M059J (cell line): ENCODE measurements around the gene CADM3. TPM values are rescaled to one million over a fixed set of nuclear protein-coding genes. Genes with fewer than 3 reads are reported as not detected.

ENCODE experiments used
- DNase-seq: peaks from one replicate; pipeline ENCODE4 v3.0.0-alpha.2; 2012; ENCODE audit warnings: low read depth
- total RNA-seq: library from RNA; depleted of rRNA; stranded (reverse); fragments of >200 nt; shearing (Covaris generic); gene quantifications from 2 replicates; pipeline ENCODE4 v1.2.3, GENCODE V29; 2014

CADM3 gene
- total RNA-seq, 1 experiment from 2014 or later: 0.47 TPM

DNA sequence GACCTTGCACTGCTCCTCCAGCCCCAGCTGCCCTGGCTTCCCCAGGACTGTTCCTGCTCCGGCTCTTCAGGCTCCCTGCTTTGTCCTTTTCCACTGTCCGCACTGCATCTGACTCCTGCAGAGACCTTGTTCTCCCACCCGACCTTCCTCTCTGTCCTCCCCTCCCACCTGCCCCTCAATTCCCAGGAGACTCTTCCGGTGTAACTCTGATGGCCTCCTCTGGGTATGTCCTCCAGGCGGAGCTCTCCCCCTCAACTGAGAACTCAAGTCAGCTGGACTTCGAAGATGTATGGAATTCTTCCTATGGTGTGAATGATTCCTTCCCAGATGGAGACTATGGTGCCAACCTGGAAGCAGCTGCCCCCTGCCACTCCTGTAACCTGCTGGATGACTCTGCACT lies 33.8 kb downstream of the CADM3 start:
- no peak for DNase-seq

DNA sequence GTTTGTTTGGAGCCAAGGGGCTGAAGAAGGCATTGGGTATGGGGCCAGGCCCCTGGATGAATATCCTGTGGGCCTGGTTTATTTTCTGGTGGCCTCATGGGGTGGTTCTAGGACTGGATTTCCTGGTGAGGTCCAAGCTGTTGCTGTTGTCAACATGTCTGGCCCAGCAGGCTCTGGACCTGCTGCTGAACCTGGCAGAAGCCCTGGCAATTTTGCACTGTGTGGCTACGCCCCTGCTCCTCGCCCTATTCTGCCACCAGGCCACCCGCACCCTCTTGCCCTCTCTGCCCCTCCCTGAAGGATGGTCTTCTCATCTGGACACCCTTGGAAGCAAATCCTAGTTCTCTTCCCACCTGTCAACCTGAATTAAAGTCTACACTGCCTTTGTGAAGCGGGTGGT lies 34.7 kb downstream of the CADM3 start:
- DNase-seq: no peak

DNA sequence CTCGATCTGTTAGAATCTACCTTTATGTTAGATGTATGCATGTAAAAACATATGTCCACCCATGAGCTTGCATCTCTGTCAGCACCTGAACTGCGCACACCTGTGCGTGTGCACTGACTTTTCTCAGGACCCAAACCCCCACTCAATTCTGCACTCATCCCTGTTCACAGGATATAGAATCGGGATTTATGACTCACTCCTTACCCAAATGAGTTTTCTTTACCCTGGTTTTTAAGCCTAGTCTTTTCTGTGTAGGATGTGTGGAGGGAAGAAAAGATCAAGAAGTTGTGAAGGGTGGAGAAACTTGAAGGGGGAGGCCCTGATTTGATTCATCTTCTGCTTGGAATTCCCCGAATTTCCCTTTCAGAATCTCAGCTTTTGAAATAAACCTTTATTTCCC lies 35.7 kb downstream of the CADM3 start:
- no peak for DNase-seq

DNA sequence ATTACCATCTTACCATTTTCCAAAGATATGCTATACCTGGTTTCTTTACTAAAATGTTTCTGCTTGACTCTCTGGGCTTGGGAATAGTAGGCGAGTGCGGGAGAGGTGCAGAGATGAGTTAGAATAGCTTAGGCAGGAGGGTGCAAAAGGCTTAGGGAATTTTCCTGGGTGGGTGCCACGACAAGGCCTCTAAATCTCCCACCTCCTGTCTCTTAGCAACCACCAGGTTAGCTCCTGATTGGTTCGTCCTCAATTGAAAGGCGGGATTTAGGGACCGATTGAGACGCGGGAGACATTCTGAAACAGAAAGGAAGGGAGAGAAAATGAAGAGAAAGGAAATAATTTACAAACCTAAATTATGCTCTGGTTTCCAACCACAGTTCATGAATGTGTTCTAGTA lies 36.4 kb downstream of the CADM3 start:
- DNase-seq: no peak

DNA sequence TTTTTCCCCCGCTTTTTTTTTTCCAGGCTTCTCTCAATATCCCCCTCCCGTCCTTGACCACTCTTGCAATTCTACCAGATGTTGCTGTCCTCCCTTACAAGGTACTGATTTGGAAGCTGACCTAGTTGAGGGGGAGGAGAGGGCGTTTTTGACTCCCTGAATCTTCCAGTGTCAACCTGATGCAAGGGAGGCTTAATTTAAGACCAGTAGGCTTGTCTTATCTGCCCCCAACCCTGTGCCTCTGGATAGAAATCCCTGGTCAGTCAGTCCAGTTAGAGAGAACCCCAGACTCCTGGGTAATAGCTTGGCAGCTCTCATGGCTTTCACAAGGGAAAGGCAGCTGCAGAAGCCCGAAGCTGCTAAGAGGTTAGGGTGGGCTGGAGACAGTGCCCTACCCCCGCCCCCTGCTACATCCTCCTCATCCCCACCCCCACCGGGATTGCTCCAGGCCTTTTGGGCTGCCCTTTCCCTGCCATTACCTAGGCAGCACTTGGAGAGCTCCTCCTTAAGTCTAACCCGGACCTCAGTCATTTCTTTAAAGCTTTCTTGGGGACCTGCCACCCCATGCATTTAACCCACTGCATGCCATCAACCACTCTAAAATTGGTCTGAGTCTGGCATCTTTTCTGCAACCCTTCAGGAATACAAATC lies 36.9 kb downstream of the CADM3 start:
- DNase-seq: no peak

DNA sequence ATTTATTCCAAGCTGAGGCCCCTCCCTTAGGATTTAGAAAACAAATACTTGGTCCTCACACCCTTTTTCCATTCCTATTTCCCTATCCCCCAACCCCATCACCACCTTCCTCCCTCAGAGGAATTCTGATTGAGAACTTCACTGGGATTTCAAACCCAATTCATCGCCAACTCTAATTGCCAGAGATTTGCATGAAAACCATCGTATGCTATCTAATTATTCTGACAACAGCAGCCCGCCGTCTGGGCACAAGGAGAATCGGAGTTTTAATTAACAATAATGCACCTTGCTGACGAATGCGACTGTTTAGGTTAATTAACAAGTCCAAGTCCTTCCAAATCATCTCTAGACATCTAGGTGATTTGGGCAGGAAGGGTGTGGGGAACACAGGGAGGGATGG lies 37.6 kb downstream of the CADM3 start:
- DNase-seq: no peak

DNA sequence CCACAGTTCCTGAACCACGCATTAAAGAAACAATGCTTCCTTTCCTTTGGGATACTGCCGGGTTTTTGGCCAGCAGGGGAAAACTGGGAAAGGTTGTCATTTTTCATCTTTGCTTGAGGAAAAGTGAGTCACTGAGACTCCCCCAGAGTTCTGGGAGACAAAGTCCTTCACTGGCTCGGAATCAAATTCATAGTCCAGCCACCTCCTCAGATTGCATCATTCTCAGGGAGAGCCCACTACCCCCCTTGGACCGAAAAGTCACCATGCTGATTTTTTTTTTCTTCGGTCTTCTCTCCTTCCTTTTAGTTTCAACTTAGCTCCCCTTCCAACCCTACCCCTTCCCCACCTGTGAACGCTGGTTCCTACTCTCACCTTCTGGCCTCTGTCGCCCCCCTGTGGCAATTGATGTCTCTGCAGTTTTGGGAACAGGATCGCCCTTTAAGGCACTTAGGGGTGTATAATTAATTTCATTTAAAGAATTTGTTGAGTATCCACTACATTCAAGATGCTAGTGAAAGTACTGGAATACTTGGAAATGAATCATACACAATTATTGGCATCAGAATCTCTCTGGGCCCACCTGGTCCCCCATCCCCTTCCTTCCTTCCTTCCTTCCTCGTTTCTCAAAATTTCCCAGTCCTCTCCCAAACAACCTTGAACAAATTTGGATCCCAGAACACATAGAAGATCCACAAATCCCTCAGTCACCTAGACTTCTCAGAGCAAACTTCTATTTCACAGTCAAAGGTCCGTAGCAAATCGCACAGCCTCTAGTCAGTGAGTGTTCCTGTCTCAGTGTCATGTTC lies 40.1 kb downstream of the CADM3 start:
- peak; percentile 32 for DNase-seq

DNA sequence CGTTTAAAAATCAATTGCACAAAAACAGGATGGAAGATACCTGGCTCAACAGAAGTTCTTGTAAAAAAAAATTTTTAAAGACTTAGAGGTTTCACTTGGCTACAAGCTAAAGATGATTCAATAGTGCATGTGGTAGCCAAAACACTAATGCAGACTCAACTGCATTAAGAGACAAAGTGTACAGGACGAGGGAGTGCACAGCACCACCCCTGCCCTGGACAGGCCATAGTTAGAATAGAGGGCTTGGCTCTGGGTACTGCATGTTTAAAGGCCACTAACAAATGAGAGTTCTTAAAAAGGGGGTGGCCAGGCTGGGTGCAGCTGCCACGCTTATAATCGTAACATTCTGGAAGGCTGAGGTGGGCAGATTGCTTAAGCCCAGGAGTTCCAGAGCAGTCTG lies 41.2 kb downstream of the CADM3 start:
- no peak for DNase-seq

DNA sequence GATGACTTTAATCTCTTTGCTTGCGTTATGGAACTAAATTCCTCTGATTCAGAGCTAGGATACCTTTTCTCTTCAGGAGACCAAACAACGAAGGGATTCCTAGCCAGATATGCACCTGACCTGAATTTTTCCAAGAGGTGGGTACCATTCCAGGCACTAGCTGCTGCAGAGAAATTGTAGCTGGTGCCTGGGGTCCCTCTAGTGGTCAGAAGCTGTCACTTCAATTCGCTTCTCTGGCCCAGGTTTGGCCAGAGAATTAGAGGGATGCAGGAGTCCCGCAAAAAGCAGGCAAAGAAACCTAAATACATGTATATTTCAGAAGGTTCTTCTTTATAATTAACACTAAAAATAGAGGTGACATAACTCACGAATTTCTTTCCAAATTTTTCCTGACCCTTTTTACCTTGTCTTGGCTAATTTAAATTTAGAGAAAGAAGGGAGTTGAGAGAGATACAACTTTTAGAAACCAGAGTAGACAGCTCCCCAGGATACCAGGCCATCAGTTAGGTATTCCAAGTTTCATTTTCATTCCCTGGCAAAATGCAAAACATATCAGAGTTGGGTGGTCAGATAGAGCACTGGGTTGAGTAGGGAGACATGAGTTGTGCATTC lies 42.8 kb downstream of the CADM3 start:
- peak; percentile 39 for DNase-seq

DNA sequence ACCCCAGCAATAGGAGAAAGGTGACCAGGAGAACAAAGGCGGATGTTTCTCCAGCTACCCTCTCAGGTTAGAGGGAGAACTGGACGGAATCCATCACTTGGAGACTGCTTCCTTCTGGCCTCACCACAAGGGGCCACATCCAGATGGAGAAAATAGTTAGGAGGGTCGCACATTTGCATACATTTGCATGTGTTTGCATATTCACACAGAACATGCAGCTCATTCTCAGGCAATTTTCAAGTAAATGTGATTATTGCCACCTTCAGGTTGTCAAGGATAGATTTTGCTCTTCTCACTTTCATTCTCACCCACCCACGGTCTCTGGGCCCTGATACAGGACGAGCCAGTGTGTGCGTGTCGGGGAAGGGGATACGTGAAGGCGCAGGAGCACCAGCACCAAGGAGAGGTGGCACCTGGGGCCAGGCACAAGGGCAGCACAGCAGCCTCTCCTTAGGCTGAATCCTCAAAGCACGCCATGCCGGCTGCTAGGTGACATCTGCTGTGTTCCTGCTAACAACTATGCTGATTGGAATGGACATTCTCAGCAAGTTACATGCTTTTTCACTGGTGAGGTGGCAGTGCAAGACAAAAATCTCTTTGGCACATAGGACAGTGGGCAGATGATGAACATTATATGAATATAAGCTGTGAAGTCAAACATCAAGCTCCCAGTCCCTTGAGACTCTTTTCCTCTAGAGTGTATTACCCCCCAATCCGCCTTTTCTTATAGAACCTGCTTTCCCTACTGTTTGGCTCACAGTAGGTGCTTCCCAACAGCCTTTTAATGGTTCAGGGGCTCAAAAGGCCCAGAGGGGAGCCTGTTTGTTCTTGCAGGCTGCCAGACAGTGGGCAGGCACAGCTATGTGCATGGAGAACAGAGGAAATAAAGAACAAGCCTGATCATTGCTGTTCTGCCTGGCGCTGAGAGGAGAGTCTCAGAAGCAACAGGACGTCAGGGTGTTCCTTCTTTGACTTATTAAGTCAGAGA lies 47.5 kb downstream of the CADM3 start:
- DNase-seq: no peak

DNA sequence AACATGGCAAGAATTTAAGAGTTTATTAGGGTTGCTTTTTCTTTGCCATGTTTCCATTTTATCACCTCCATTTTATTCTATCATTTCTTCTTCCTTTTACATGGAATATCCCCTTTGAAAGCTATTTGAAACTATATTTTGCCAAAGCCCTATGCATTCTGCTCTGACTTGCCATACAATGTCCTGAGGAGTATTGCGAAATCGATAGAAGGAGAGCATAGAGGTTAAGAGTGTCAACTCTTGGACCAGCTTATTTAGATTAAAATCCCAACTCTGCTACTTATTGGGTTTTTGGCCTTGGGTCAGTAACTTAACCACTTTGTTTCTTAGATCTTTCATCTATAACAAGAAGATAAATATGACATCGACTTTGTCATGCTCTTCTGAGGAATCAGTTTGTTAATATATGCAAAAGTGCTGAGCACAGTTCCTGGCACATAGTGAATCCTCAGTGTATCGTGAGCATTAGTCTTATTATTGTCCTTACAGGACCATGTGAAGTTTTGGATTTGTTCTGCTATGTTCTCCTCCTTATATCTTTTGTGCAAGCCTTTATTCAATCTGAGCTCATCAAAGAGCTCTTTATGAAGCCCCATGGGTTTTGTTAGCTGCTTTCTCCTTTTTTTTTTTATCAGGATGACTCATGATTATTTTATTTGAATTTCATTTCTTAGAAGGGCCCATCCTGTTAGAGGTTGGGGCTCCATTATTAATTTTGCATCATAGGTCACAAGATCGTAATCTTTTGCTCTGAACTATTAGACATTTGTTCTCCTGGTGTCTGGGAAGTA lies 50.9 kb downstream of the CADM3 start:
- DNase-seq: no peak

DNA sequence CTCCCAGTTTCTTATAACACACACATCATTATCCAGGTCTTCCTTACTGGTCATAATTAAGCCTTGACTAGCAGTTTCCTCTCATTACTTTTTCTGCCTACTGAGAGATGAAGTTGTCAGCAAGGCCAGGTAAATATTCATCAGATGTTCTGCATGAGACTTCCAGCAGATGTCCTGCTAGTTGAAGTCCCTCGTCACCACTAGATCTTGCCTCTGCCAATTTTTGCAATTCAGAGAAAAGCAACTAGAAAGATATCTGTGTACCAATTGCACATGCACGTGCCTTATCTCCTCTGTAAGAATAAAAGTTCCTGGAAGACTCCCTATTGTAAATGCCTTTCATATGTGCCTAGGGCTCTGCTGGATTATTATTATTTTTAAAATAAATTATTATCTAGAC lies 51.6 kb downstream of the CADM3 start:
- DNase-seq: no peak

DNA sequence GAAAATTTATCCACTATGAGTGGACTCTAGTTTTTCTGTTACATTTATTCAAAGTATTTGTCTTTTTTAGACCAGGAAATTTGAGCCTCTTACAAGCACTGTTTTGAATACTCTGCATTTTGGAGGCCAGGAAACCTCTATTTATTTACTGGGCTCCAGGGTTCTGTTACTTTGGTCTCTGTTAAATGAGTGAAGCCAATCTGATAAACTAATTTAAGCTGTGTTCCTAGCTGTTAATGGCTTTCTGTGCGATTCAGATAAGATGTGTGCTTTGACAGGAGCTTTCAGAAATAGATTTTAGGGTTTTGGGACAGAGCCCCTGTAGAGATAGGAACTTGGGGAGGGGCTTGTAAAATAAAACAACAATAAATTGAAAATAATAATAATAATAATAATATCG lies 57.1 kb downstream of the CADM3 start:
- no peak for DNase-seq

DNA sequence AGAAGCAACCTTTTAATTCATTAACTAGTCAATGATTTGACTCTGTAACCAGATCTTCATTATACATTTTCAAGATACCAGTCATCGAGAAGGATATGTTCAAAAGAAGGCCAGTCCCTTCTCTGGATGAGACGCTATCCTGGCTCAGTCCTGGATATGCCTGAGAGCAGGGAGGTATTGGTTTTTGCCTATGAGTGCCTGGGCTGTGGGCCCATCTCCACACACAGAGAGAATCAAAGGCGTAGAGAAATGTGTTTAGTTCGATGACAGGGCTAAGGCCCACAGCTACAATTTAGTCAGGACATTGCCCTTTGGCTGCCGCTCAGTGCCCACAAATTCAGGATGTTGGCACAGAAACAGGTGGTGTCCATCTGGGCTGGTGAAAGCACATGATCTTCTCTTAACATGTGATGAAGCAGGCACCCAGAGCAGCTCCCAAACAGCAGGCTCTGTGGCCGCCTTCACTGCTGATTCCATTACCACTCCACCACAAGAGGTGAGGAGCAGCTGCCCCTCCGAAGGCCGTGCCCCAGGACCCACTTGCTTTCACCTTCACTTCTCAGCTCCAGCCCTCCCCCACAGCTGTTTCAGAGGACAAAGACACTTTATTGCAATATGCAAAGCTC lies 58.0 kb downstream of the CADM3 start:
- peak; percentile 77 for DNase-seq

DNA sequence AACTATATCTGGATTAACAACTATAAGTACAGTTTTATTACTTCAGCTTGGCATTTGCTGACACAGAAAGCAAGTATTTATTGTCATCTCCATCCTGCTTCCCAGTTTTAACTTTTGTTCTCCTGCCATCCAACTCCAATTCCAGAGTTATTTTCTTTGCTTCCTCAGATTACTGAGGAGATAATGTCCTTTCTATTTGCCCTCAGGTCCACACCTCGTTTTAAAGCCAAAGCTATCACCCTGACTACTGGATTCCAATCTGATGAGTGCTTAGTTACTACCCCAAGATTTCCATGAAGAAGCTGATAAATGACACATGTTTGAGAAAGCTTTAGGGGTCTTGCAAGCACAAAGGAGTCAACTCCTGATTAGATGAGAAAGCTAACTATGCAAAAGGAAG lies 58.5 kb downstream of the CADM3 start:
- peak; percentile 92 for DNase-seq

DNA sequence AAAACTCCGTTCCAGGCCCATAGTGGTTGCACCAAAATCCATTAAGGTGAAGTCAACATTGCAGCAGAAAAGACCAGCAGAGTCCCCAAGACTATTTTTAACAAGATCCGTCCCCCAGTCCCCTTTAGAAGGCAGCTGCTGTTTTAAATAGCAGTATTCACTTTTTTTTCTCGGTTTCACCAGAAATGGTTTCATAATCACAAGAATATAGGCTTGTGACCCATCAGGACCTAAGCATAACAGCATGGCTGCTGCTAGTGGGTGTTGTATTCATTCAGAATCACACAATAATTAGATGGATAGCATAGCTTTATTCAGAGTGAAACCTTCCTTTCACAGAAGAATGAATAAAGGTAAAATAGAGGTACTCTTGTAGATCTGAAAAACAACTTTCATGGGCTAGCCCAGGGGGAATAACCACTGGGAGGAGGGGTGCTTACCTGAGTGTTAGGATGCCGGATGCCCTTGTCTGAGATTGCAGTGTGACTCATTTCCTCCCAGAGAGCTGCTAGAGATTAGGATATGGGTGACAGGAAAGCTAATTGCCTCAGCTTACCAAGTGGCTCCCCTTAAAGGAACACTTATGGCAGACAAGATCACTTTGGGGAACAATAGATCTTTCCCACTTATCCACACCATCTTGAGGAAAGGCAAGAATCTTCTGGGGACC lies 68.3 kb downstream of the CADM3 start:
- DNase-seq: peak; percentile 14

DNA sequence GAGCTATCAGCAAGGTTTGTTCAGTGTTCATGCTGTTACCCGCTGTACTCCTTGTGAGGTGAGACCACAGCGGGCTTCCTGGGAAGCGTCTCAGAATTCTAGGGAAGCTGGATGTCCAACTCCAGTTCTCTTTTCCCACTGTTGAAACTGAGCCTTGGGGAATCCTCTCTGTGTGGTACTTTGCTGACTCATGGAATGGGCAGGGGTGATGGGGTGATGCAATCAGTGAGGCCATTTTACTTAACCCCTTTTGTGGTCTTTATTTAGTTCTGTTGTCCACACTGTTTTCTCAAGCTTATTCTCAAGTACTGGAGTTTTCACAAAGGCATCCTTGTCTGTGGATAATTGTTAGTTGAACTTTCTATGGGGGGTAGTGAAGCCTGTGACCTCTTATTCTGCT lies 75.9 kb downstream of the CADM3 start:
- DNase-seq: peak; percentile 5

DNA sequence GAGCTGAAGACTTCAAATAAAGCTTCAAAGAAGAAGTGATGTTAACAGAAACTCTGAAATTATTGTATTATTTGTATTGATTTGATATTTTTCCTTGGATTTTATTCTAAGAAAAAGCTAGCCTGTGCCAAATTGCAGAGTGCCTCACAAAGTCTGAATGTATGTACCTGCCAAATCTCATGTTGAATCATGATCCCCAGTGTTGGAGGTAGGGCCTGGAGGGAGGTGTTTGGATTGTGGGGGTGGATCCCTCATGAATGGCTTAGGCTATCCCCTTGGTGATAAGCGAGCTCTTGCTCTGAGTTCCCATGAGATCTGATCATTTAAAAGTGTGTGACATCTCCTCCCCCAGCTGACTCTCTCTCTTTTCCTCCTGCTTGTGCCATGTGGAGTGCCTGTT lies 76.9 kb downstream of the CADM3 start:
- no peak for DNase-seq

DNA sequence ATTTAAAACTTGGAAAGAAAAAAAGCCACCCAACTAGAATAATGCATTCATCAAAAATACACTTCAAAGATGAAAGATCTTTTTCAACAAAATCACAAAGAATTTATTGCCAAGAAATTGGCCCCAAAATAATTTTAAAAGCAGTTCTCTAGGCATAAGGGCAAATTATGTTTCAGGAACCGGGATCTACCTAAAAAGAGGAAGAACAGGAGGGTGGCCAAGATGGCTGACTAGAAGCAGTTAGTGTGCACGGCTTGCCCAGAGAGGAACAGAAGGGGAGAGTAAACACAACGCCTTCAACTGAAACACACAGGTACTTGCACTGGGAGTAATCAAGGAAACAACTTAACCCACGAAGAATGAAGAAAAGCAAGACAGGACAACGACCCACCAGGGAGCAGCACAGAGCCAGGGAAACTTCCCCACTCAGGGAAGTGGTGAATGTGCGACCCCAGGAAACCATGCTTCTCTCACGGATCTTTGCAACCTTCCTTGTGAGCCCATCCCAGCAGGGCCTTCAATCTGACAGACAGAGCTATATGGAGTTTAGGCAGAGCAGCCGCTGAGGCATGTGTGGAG lies 79.3 kb downstream of the CADM3 start:
- no peak for DNase-seq
